Liver (tissue), 9 donors: Measurements from ENCODE around the gene SLX4. TPM values are rescaled to one million over a fixed set of nuclear protein-coding genes. Genes with fewer than 3 reads are reported as not detected.

Experiments used
- DNase-seq: peaks from one replicate; pipeline ENCODE4 v3.0.0-alpha.2; 2017; ENCODE audit warnings: low spot score
- H3K27ac ChIP-seq, 2 donors: one replicate each; pipeline ENCODE4 v1.7.0; 2013; ENCODE audit warnings: inconsistent platforms in 2 of 2, low read length in 2 of 2, control low read depth in 1 of 2, low read depth in 1 of 2, mild to moderate bottlenecking in 1 of 2
- H3K27me3 ChIP-seq, 4 donors: one replicate each; pipeline versions ENCODE4 v1.6.1 to v1.7.0; 2013; ENCODE audit warnings: low read length in 3 of 4, inconsistent platforms in 1 of 4, mild to moderate bottlenecking in 1 of 4, moderate library complexity in 1 of 4; ENCODE audit not compliant: control insufficient read depth in 4 of 4, insufficient read depth in 4 of 4
- H3K36me3 ChIP-seq, 4 donors: one replicate each; pipeline versions ENCODE4 v1.6.1 to v1.7.0; 2013; ENCODE audit warnings: low read length in 3 of 4, mild to moderate bottlenecking in 3 of 4, low read depth in 1 of 4, moderate library complexity in 1 of 4; ENCODE audit not compliant: control insufficient read depth in 4 of 4, insufficient read depth in 3 of 4
- H3K4me1 ChIP-seq, 4 donors: one replicate each; pipeline versions ENCODE4 v1.6.1 to v1.7.0; 2013; ENCODE audit warnings: low read length in 3 of 4, mild to moderate bottlenecking in 3 of 4, moderate library complexity in 1 of 4; ENCODE audit not compliant: control insufficient read depth in 4 of 4, insufficient read depth in 4 of 4
- H3K4me3 ChIP-seq, 3 donors: one replicate each; pipeline versions ENCODE4 v1.6.1 to v1.7.0; 2013; ENCODE audit warnings: low read length in 3 of 3, control low read depth in 1 of 3, low read depth in 1 of 3, mild to moderate bottlenecking in 1 of 3
- H3K9ac ChIP-seq, 2 donors: one replicate each; pipeline ENCODE4 v1.7.0; 2013; ENCODE audit warnings: low read length in 2 of 2, mild to moderate bottlenecking in 2 of 2, moderate library complexity in 2 of 2, control low read depth in 1 of 2, low read depth in 1 of 2
- H3K9me3 ChIP-seq, 4 donors: one replicate each; pipeline versions ENCODE4 v1.6.1 to v1.7.0; 2013; ENCODE audit warnings: low read length in 3 of 4; ENCODE audit not compliant: control insufficient read depth in 4 of 4
- ATF3 ChIP-seq: IDR thresholded peaks from 2 replicates; pipeline ENCODE4 v1.6.1; 2016; ENCODE audit warnings: antibody characterized with exemption
- EGR1 ChIP-seq, 2 donors: IDR thresholded peaks; 2 replicates each; pipeline ENCODE4 v1.6.1; 2016 to 2018; ENCODE audit warnings: antibody characterized with exemption in 2 of 2, low read depth in 2 of 2
- FOXA2 ChIP-seq: IDR thresholded peaks from 2 replicates; pipeline ENCODE4 v1.6.1; 2016; ENCODE audit warnings: antibody characterized with exemption
- GABPA ChIP-seq, 2 donors: IDR thresholded peaks in 1 of 2; conservative IDR thresholded peaks in 1 of 2; 2 replicates each; pipeline ENCODE4 v1.6.1; 2016; ENCODE audit warnings: antibody characterized with exemption in 2 of 2, mild to moderate bottlenecking in 1 of 2, moderate library complexity in 1 of 2
- HNF4A ChIP-seq, 2 donors: conservative IDR thresholded peaks; 2 replicates each; pipeline ENCODE4 v1.6.1; 2016; ENCODE audit warnings: antibody characterized with exemption in 2 of 2, mild to moderate bottlenecking in 2 of 2
- JUND ChIP-seq, 2 donors: IDR thresholded peaks; 2 replicates each; pipeline ENCODE4 v1.6.1; 2016; ENCODE audit warnings: antibody characterized with exemption in 2 of 2
- NR2F2 ChIP-seq: IDR thresholded peaks from 2 replicates; pipeline ENCODE4 v1.6.1; 2016; ENCODE audit warnings: antibody characterized with exemption
- RAD21 ChIP-seq, 2 donors: IDR thresholded peaks; 2 replicates each; pipeline ENCODE4 v1.6.1; 2016; ENCODE audit warnings: antibody characterized with exemption in 2 of 2, mild to moderate bottlenecking in 2 of 2
- RXRA ChIP-seq, 2 donors: IDR thresholded peaks; 2 replicates each; pipeline ENCODE4 v1.6.1; 2017 to 2018; ENCODE audit warnings: antibody characterized with exemption in 2 of 2, mild to moderate bottlenecking in 1 of 2
- SP1 ChIP-seq: IDR thresholded peaks from 2 replicates; pipeline ENCODE4 v1.6.1; 2018; ENCODE audit warnings: antibody characterized with exemption, mild to moderate bottlenecking
- YY1 ChIP-seq: IDR thresholded peaks from 2 replicates; pipeline ENCODE4 v1.6.1; 2016; ENCODE audit warnings: antibody characterized with exemption, mild to moderate bottlenecking
- WGBS: extraction: QIAGEN DNeasy Blood & Tissue Kit; methylation state at CpG from one replicate; pipeline ENCODE4 v1.1.7; 2013; 5-methylcytosine and 5-hydroxymethylcytosine counted together
- polyA plus RNA-seq, 2 donors: library from polyadenylated mRNA; stranded (reverse) in 1 of 2; unstranded in 1 of 2; fragments of 200-250 nt in 1 of 2; fragments of >200 nt in 1 of 2; fragmentation: Nextera tagmentation in 1 of 2; extraction: Ambion mirVana in 1 of 2; gene quantifications; one replicate each; pipeline versions ENCODE4 v1.2.1 to v1.2.3, GENCODE V29; 2013 to 2015
- total RNA-seq, 2 donors: library from RNA; depleted of rRNA; stranded (reverse); fragments of >200 nt; gene quantifications; one replicate each; pipeline ENCODE4 v1.2.3, GENCODE V29; 2014
- TF ChIP-seq, protein P1 (sequence below): fragments of 150-350 bp; IDR thresholded peaks from 2 replicates; pipeline ENCODE4 v1.5.1; 2017; ENCODE audit warnings: improper control_type of control experiment, low read depth, low read length; ENCODE audit not compliant: missing input control
- donor health status: healthy.
- donor health status: healthy.
- donor health status: healthy.
- donor health status: healthy.
- donor health status: healthy.

Gene SLX4
- total and polyA plus RNA-seq, 4 donors: 0.32 to 4.9 (median 1.3) TPM

- 92% methylated on average over 6 of the region's 6 CpGs for WGBS
- H3K4me3 ChIP-seq: no peak overlapping the region
- no peak overlapping the region for H3K27ac ChIP-seq
- no peak for DNase-seq
- peaks cover 0 to 5% (median 0%) of the 10 kb centered on the region in 4 donors for H3K36me3 ChIP-seq
- no peaks in the 10 kb centered on the region for H3K27me3 ChIP-seq
- H3K9ac ChIP-seq: no peak overlapping the region
- no peaks in the 10 kb centered on the region for H3K4me1 ChIP-seq
- TF ChIP-seq YY1: no peak
- no peak for TF ChIP-seq HNF4A (conservative IDR thresholded peaks at IDR 0.05)
- TF ChIP-seq GABPA (IDR thresholded peaks at IDR 0.05 in 1 of 2, conservative IDR thresholded peaks at IDR 0.05 in 1 of 2): no peak
- no peak for TF ChIP-seq FOXA2
- no peak for TF ChIP-seq JUND (IDR thresholded peaks at IDR 0.05)
- no peak for TF ChIP-seq ATF3
- TF ChIP-seq RXRA (IDR thresholded peaks at IDR 0.05): no peak
- TF ChIP-seq RAD21 (IDR thresholded peaks at IDR 0.05): no peak
- H3K9me3 ChIP-seq: no peaks in the 10 kb centered on the region
Measured at GRCh38 chr16:3542601-3543373, 68.6 kb downstream of the SLX4 start.

GRCh38 chr16:3541527-3542155 is 69.8 kb downstream of the SLX4 start:
- Histone ChIP-seq H3K27me3 (no peaks in the 10 kb centered on the region), H3K9me3 (no peaks in the 10 kb centered on the region), H3K4me3 (no peak overlapping the region), H3K4me1 (peaks cover 2 to 4% (median 3%) of the 10 kb centered on the region in 4 donors), H3K36me3 (peaks cover 0 to 5% (median 0%) of the 10 kb centered on the region in 4 donors), H3K9ac (no peak overlapping the region), H3K27ac (no peak overlapping the region)
- WGBS: 92% methylated on average over 13 of the region's 13 CpGs
- DNase-seq: no peak
- TF ChIP-seq HNF4A (conservative IDR thresholded peaks at IDR 0.05) (no peak), NR2F2 (no peak), GABPA (IDR thresholded peaks at IDR 0.05 in 1 of 2, conservative IDR thresholded peaks at IDR 0.05 in 1 of 2) (no peak), YY1 (no peak), EGR1 (IDR thresholded peaks at IDR 0.05; ENCODE audit: low read depth in 2 of 2) (no peak), ATF3 (no peak), RXRA (IDR thresholded peaks at IDR 0.05) (no peak)
- TF ChIP-seq, protein P1, sequence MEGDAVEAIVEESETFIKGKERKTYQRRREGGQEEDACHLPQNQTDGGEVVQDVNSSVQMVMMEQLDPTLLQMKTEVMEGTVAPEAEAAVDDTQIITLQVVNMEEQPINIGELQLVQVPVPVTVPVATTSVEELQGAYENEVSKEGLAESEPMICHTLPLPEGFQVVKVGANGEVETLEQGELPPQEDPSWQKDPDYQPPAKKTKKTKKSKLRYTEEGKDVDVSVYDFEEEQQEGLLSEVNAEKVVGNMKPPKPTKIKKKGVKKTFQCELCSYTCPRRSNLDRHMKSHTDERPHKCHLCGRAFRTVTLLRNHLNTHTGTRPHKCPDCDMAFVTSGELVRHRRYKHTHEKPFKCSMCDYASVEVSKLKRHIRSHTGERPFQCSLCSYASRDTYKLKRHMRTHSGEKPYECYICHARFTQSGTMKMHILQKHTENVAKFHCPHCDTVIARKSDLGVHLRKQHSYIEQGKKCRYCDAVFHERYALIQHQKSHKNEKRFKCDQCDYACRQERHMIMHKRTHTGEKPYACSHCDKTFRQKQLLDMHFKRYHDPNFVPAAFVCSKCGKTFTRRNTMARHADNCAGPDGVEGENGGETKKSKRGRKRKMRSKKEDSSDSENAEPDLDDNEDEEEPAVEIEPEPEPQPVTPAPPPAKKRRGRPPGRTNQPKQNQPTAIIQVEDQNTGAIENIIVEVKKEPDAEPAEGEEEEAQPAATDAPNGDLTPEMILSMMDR: no peak

DNA sequence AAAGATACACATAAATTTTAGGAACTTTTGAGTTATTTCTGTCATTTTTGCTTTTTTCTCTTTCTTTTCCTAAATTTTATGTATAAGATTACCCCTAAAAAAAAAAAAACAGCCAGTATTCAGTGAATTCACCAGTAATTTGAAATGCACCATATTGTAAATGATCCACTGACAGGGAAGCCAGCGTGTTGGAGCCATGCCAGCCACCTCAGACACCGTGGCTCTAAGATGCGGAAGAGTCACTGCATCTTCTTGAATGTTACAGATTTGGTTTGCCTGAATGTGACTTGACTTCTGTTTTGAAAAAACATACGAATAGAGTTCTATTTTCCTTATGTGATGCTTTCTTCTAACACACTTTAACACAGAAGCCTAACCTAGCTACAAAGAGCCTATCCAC is 73.2 kb downstream of the SLX4 start:
- 91% methylated on average over 4 of the region's 4 CpGs for WGBS
- peaks cover 2 to 16% (median 10%) of the 10 kb centered on the region in 4 donors for H3K4me1 ChIP-seq
- H3K4me3 ChIP-seq: no peak overlapping the region
- H3K27me3 ChIP-seq: no peaks in the 10 kb centered on the region
- H3K27ac ChIP-seq: no peak overlapping the region
- H3K36me3 ChIP-seq: peaks cover 0 to 17% (median 3%) of the 10 kb centered on the region in 4 donors
- no peak for TF ChIP-seq EGR1 (IDR thresholded peaks at IDR 0.05; ENCODE audit: low read depth in 2 of 2)
- no peak for TF ChIP-seq SP1
- no peak for TF ChIP-seq GABPA (IDR thresholded peaks at IDR 0.05 in 1 of 2, conservative IDR thresholded peaks at IDR 0.05 in 1 of 2)
- TF ChIP-seq RXRA (IDR thresholded peaks at IDR 0.05): no peak
- no peak for DNase-seq
- no peak overlapping the region for H3K9ac ChIP-seq
- H3K9me3 ChIP-seq: no peaks in the 10 kb centered on the region
